ENCODE measurements around the gene NME7.
"Not testable (repeated sequence)": the region's sequence is repeated elsewhere in the genome, so short reads cannot be mapped to it uniquely, and the experiment has no call there.

The NME7 gene

GRCh38 chr1:169212088-169212487 lies 155.5 kb downstream of the NME7 start:
- peak; percentile 89 for FAIRE-seq

GRCh38 chr1:169207797-169208520 lies 159.6 kb downstream of the NME7 start:
- no peak for FAIRE-seq

DNA sequence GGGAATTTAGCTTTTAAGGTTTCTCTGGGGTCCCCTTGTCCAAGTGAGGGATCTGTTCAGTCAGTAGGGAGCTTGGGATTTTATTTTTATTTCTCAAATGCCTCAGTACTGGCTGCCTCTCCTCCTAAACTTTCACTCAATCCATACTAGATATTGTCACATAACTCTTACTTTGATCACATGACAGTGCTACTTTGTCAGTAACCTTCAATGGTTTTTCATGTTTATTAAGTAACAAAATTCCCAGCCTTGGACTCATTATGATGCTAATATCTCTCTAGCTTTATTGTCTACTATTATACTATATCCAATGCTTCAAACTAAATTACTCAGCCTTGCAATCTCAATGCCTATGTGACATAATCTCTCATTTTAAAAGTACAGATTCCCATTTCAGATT lies 163.4 kb downstream of the NME7 start:
- FAIRE-seq, result no peak

GRCh38 chr1:169202791-169203665 lies 164.6 kb downstream of the NME7 start:
- no peak for FAIRE-seq

DNA sequence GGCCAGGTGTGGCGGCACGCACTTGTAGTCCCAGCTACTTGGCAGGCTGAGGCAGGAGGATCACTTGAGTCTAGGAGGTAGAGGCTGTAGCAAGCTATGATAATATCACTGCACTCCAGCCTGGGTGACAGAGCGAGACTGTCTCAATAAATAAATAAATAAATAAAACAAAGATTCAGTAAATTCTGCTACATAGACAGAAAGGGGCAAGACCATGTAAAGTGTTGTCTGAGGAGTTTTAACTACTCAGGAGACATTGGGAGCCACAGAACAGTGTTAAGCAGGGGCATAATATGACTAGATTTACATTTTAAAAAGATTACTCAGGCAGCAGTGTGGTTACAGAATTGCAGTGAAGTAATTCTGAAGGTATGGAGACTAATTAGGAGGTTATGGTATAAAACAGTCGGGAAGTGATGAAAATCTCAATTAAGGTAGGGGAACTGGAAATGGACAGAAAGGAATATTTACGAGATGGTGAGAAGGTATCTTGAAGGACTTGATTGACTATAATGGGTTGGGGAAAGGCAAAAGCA lies 166.4 kb downstream of the NME7 start:
- no peak for FAIRE-seq

- FAIRE-seq, result no peak
These were observed 167.3 kb downstream of the NME7 start for GRCh38 chr1:169200319-169200718.

DNA sequence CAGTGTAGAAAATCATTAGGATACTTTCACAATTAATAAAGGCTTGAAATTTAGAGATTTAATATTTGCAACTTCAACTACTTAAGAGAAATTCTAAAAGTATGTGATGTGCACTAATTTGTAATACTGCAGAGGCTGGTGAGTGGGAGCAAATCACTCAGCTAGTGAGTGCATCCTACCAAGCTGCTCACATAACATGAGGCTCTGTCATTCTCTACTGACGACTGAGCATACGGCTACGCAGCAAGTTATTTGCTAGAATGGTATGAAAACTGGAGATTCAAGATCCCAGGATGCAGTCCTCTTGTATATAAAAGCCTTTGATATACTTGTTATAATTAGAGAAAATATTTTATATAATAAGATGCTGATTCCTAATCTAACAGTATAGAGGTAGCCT lies 171.0 kb downstream of the NME7 start:
- no peak for FAIRE-seq

GRCh38 chr1:169196161-169196560 lies 171.4 kb downstream of the NME7 start:
- FAIRE-seq, result no peak

GRCh38 chr1:169193191-169193850 lies 174.3 kb downstream of the NME7 start:
- no peak for FAIRE-seq

GRCh38 chr1:169186106-169186505 lies 181.5 kb downstream of the NME7 start:
- no peak for FAIRE-seq

DNA sequence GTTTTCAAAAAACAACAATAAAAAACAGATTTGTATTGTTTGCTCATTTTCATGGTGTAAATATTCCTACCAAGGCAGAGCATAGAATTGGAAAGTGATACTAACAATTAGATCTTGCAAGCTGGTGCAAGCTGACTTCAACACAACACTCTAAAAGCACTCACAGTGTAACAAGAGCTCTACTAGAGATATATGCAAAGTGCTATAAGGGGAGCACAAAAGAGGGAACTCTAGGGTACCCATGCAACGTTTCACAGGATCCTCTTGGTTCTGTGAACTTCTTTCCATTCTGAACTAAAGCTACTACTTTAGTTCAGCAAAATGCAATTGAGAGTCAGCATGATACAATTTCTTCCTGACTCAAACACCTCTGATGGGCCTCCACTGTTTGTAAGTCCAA lies 182.8 kb downstream of the NME7 start:
- FAIRE-seq, result no peak

DNA sequence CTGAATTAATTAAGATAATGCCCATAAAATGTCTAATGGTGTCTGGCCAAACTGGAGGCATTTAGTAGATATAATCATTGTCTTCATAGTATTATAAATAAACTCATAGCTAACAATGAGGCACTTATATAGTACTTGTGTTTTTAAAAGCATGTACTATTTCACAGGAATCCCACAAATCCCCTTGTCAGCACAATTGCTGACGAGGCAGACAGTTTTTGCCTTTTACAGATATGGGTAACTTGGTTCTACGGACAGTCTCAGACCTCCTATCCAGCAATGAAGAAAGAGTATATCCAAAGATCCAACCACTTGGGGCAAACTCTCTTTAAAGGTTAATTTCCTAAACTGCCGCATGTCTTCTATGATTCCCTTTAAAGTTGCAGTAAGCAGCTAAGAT lies 187.4 kb downstream of the NME7 start:
- FAIRE-seq, result no peak

- FAIRE-seq, result not testable (repeated sequence)
These were observed 188.2 kb downstream of the NME7 start for GRCh38 chr1:169179431-169179830.

GRCh38 chr1:169175461-169175860 lies 192.1 kb downstream of the NME7 start:
- no peak for FAIRE-seq

- no peak for FAIRE-seq
These were observed 204.5 kb downstream of the NME7 start for GRCh38 chr1:169163059-169163458.

GRCh38 chr1:169161496-169162194 lies 206.0 kb downstream of the NME7 start:
- no peak for FAIRE-seq

- no peak for FAIRE-seq
These were observed 206.6 kb downstream of the NME7 start for GRCh38 chr1:169160845-169161495.

DNA sequence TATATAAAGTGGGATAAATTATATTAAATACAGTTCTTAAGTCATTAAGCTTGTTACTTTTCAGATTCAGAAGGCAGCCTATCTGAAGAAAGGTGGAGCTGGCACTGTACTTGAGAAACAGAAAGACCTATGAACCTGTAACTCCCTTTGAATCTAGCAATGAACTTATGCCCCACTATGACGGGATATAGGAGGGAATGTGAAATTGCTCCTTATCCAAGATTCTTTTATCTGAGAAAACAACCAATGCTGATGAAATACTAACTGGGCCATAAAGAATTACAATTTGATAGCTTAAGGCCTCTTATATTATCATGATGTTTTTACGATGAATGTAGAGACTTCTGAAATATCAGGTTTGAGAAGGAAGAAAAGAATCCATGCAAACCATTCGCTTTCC lies 211.0 kb downstream of the NME7 start:
- FAIRE-seq, result no peak

GRCh38 chr1:169155675-169156074 lies 211.9 kb downstream of the NME7 start:
- FAIRE-seq, result no peak

- no peak for FAIRE-seq
These were observed 216.2 kb downstream of the NME7 start for GRCh38 chr1:169151338-169151837.

GRCh38 chr1:169150641-169151337 lies 216.8 kb downstream of the NME7 start:
- FAIRE-seq, result no peak
